Tongue (tissue), 2 donors: ENCODE measurements around the gene HES7. TPM values are rescaled to one million over a fixed set of nuclear protein-coding genes. Genes with fewer than 3 reads are reported as not detected.
"Not testable (repeated sequence)": the region's sequence is repeated elsewhere in the genome, so short reads cannot be mapped to it uniquely, and the experiment has no call there.

ENCODE experiments used
- DNase-seq: peaks from one replicate; pipeline ENCODE4 v3.0.0-alpha.2; 2015
- total RNA-seq: library from RNA; depleted of rRNA; stranded (reverse); fragments of >200 nt; gene quantifications from one replicate; pipeline ENCODE4 v1.2.3, GENCODE V29; 2014

The HES7 gene
- total RNA-seq, result not detected

DNA sequence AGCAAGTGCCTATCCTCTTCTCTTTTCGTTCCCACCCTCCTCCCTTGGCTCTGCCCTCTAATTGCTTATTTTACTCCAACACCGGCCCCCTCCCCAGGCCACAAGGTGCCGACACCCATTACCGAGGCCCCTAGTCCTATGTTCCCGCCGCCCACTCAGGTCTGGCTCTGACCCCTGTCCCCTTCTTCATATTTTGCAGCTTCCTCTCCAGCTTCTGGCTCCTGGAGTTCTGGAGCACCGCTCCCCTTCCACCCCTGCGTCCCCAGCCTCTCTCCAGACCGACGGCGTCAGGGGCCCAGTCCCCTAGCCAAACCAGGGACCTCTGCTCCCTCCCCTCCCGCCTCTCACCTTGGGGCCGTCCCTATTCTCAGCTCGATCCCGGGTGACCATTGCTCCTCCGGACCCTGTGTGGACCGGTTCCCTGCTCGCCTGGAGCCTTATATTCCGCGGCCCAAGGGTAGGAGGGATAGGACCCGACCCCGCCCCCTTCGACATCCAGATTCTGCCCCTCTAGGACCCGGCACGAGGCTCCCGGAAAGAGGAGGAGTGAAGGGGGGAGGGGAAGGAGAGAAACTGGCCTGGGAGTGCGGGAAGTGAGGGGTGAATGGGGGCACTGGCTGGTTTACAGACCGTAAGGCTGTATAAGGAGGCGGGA is at the start of gene HES7:
Gene HES7, minus strand, starts transcription at position 412 of the 655 bp plus-strand sequence. Its CDS starts 22 bp downstream, at position 390.
- peak; percentile 40 for DNase-seq

DNA sequence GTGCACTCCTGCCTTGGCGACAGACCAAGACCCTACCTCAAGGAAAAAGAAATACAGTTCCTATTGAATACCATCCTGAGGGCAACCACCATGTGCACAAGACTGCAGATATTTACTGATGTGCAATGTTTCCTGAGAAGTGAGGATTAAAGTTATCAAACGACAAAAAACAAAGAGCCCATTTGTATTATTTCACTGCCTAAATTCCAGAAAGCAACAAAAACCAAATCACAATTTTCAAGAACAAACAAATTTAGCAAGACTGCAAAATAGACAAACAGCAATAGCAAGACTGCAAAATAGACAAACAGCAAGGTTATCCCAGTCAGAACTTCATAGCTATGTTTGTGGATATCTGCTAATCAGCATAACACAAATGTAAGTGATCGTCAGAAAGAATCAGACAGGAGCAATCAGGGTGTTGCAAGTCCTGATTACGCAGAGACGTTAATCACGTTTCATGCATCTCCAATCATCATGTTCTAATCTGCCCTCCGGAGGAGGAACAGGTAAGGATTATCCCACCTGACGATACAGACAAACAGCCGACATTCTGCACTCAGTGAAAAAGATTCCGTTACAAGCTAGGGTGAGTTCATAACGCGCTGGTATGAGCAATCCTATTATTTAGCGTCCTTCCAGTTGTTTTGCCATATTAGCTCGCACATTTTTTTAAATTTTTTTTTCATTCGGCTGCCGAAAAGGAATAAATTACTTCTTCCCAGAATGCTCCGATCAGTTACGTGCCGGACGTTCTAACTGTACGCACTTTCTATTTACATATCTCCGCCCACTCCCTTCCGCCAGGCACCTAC is 49.4 kb upstream of the HES7 start:
- peak; percentile 98 for DNase-seq

DNA sequence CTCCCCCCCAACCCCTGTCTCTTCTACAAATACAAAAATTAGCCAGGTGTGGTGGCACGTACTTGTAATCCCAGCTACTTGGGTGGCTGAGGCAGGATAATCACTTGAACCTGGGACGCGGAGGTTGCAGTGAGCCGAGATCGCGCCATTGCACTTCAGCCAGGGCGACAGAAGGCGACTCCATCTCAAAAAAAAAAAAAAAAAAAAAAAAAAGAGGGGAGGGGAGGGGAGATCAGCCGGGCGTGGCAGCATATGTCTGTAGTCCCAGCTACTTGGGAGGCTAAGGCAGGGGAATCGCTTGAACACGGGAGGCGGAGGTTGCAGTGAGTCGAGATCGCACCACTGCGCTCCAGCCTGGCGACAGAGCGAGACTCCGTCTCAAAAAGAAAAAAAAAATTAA is 46.3 kb upstream of the HES7 start:
- DNase-seq, result not testable (repeated sequence)

DNA sequence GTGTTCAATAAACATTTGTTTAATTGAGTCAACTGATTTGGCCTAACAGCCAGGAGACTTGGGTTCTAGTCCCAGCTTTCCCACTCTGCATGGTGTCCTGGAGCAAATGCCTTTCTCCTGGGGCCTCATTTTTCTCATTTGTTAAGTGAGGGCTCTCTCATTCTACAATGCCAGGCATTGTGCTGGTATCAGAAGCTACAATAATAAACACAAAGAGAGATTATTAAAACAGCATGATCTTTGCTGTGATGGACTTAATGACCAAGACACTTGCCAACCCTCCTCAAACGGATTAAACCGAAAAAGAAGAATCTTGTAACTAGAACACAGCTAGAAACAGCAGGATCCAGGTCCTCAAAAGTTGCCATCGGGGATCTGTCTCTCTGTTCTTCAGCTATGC is 43.6 kb upstream of the HES7 start:
- DNase-seq, result no peak

DNA sequence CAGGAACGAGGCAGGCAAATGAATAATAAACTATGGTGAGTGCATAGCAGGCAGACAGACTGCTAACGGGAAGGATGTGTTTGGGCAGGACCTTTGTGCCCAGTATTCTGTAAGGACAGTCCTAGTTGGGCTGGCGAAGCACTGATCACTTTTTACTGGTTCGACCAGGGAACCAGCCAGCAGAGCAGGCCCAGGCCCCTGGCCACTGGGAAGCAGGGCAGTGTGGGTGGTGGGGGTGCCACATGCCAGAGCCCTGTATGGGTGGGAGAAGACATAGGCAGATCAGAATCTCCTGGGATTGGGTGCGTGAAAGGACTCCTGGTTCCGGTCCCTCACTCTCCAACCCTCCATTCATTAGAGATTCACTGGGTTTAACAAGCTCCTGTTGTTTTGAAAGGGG is 42.8 kb upstream of the HES7 start:
- no peak for DNase-seq

DNA sequence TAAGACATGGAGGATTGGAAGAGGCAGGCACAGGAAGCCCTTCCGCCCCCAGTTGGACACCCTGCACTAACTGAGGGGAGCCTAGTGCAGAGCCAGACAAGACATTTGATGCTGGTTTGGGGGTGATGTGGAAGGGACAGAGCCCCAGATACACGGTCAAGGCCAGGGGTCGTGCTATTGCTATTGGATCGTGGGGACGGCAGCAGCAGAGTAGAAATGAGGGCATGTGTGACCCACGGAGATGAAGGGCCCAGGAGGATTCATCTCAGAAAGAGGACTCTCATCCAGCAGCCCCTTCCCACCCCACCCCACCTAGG is 40.9 kb upstream of the HES7 start:
- no peak for DNase-seq

DNA sequence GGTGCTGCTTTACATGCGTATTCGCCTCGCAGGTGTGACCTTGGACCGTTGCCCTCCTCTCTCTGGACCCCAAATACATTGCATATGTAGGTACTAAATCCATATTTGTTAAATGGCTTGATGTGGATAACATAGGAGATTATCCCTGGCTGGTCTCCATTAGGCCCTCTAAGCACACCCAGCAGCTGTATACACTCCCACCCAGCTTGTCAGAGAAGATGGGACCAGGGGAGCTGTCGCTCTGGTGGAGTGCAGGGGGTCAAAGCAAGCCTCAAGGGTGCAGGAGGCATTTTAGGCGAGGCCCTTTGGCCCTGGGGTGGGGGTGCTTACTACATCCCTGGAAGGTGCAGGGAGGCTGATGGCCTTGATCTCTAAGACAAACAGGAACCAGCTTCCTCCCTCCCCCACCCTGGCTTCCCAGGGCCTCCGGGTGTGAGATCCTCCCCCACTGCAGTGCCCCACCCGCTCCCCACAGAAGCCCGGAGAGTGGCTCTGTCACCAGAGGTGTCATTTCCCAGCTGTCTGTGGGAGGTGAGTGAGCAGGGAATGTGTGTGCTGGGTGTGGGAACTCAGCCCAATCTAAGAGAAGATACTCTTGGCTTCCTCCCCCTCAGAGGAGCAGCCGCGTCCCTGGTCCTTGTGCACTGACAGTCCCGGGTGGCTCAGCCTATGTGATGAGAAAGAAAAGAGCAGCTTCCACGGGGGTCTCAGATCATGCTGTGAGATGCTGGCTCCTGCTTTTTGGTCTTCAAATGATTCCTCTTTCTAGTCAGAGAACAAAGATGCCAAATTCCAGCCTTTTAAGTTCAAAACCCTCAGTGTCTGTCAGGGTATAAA is 40.3 kb upstream of the HES7 start:
- DNase-seq, result peak; percentile 71

DNA sequence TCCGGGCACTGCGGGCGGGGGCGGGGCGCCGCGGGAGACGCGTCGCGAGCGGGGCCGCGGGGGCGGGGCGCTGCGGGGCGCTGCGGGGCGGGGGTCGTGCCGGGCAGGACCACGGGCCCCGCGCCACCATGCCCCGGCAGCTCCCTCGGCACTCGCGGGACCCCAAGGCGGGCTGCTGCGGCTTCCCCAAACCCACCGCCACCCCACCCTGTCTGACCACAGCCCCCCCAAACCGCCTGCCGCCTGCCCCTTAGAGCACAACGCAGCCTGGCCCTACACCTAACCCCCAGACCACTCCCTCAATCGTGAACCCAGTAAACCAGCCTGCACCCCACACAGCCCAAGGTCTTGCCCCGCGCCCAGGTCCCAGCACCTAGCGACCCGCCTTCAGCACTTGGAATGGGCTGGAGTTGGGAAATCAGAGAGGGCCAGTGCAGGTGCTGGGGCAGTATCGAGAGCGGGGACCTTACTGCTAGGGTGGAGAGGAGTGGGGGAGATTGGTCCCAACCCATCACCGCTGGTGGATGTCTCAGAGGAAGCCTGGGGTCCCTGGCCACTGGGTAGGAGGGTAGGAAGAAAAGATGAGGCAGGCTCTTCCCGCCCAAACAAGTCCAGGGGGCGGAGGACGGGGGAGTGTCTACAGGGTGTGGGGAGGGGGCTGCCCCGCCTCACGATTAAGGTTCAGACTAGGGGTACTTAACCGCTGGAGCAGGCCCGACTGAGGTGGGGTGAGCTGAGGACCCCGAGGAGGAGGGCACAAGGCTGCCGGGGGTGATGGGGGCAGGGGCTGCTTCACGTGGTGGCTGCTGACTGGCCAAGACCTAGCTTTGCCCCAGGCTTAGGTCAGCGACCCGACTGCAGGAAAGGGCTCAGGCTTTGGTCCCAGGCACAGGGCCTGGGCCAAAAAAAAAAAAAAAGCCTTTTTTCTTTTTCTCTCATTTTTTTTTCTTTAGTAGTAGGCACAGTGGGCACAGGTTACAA is 39.4 kb upstream of the HES7 start:
- DNase-seq, result peak; percentile 56

DNA sequence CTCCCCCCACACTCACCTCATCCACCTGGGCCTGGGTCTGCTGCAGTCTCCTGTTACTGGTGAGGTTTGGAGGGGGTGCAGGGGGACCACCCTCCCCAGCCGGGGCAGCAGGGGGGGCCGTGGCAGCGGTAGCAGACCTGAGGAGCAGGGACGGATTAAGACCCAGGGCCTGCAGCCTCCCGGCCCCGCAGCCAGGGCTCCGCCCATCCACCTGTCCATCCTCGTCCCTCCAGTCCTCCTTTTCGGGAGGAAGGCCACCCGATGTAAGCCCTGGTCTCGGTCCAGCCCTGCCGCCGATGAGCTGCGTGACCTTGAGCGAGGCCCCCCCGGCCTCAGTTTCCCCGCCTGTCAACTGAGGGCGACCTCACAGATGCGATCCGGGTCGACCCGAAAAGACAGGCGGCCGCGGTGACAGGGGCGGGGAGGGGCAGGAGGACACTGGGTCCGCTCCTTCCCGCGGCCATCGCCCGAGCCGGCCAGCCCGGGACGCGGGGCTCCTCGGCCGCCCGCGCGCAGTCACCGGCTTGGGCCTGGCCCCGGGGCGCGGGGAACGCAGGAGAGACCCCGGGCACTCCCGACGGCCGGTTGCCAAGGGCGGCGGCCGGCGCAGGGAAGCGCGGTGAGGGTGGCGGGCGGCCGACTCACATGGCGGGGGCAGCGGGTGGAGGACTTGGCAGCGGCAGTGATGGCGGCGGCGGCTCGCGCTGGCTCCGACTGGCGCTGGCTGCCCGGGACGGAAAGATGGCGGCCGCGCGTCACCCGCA is 38.5 kb upstream of the HES7 start, which contains the start of gene VAMP2:
Gene VAMP2, minus strand, starts transcription at position 716 of the 764 bp plus-strand sequence. Its CDS starts 69 bp downstream, at position 647.
- DNase-seq, result peak; percentile 92

DNA sequence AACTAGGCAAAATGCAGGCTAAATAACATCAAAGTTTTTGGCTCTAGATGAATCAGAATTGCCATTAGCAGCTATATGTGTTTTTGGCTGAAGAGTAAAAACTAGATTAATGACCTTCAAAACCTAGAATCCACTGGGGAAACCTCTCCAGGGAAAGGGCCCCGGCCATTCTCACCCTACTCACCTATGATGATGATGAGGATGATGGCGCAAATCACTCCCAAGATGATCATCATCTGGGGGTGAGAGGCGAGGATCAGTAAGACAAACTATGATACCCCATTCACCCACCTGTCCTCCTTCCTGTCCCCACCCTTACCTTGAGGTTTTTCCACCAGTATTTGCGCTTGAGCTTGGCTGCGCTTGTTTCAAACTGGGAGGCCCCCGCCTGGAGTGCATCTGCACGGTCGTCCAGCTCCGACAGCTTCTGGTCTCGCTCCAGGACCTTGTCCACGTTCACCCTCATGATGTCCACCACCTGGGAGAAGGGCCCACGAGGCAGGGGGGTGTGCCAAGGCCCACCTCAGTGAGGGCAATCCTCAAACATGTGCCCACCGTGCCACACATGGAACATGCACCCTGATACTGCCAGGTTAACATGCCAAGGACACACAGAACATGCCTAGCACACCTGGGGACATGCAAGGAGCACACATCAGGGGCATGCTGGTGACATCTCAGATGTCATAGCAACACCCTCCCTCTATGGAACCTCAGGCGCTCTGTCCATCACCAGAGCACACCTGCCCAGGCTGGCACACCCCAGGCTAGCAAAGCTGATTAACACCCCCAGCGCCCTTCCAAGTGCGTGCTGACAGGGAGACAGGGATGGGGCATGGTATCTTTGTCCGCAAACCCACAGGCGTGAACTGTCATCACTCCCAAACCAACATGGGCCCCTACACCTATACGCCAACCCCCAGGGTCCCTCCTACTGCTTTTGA is 37.7 kb upstream of the HES7 start:
- no peak for DNase-seq

DNA sequence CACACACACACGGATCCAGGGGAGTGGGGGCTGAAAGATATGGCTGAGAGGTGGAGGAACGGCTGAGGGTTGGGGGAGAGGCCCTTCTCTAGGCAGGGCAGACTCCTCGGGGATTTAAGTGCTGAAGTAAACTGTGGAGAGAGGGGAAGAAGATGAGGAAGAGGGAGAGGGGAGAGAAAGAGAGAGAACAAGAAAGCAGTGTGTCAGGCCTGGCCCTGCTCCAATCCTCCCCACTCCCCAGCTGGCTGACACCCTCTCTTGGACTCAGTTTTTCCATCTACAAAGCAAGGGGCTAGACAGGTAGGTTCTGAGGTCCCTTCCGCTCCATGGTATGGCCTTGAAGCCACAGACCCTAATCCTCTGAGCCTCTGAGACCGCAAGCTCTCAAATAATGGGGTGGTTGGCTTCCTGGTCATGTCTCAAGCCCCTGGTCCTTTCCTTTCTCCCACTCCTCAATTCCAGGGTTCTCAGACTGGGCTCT is 36.9 kb upstream of the HES7 start:
- no peak for DNase-seq

DNA sequence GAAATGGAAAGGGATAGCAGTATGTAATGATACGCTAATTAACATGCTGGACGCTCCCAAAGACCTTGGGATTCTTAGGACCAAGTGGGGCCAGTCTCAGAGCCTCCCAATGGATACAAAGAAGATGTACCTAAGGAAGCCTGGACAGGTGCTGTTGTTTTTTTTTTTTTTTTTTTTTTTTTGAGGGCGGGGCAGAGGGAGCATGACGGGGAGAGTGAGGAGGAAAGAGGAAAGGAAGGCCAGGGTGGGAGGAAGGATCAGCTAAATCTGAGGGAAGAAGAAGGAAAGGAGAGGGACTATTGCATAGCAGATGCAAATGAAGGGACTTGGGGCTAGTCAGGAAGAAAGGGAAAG is 36.3 kb upstream of the HES7 start:
- DNase-seq, result no peak

DNA sequence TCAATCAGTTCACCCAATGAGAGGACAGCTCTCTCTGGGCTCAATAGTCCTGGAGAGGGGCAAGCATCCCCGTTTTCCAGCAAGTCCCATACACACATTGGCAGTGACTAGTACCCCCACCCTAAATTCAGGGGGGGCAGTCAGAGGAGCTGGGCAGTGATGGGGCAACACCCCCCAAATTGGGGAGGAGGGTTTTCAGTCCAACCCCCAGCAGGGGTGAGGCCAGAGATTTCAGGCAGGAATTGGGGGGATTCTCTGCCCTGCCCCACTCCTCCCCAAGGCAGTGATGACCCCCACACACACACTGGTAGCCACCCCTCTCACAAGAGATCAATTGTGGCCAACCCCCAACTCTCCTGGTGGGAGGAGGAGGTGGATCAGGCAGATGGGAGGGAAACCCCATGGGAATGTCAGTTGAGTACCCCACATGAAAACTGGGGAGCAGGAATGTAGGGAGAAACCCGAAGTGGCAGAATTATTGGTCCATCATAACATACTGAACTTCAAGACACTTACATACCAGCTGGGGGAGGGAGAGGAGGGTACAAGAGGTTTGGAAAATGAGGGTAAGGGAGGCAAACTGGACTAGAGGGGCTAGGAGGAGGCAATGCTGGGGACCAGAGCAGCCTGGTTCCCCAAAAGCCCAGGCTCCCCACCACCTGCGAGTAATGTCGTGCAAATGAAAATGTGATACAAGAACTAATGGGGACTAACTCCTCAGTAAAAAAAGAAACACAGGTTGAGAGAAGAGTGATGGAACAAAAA is 35.7 kb upstream of the HES7 start:
- no peak for DNase-seq

DNA sequence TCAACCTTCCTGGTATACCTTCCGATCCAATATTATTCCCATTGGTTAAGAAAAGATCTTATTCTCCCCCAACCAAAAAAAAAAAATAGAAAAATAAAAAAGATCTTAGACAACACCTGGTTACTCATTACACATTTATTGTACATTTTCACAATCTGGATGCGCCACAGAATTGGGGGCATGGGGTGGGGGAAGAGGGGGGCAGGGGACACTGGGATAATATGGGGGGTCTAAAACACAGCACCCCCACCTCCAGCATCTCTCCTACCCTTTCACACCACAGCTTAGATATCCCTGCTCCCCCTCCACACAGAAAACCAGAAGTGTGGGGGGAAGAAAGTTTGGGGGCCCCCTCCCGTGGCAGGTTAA is 35.1 kb upstream of the HES7 start:
- no peak for DNase-seq

DNA sequence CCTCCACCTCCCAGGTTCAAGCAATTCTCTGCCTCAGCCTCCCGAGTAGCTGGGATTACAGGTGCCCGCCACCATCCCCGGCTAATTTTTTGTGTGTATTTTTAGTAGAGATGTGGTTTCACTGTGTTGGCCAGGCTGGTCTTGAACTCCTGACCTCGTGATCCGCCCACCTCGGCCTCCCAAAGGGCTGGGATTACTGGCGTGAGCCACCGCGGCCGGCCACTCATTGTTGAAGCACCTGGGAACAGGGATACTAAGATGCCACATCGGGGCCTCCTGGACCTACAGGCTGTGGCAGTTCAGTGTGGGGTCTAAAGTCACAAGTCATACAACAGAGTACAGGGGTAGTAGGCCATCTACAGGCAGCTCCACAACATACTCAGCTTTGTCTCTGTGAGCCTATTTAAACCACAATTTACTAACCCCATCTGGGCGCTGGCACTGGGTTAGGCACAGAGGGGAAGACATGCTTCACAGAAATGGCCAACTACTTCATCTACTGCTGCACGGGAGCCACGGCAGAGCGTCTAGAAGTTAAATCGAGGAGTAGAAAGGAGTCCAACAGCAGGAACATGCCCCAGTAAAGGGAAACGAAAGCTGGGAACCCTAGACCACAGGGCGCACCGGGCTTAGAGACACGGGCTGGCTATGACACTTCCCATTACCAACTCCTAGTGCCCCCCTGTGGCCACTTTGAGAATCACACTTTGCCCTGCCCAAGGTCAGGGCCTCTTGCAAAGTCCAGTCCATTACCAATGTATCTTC is 34.5 kb upstream of the HES7 start:
- DNase-seq, result peak; percentile 94

DNA sequence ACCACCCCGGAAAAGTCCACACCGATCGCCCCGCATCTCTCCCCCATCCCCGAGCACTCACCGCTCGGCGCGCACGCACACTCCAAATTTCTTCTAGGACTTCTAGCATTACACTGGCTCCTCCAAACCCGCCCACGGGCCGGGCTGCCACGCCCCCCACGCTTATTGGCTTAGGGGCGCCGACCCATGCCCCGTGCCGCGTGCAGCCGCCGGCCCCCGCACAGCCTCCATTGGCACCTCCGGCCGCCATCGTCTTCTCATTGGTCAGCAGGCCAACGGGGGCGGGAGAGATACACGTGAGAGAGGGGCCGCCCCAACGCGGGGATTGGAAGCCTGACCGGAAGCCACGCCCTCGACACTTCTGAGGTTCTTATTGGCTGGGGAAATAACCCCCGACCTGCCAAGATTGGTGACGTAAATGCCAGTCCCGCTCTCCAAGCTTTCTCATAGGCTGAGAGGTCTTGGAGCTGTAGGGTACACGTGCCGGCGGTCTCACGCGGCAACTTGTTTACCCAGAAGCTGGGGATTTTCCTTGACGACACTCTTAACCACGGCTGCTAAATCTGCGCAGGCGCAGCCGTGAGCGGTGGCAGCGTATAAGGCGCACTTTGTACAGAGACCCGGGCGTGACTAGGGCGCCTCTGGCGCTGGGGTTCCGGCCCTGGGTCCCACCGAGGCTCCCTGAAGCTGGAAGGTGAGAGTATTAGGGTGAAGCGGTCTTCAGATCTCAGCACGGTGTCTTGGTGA is 32.5 kb upstream of the HES7 start:
- DNase-seq, result peak; percentile 100

DNA sequence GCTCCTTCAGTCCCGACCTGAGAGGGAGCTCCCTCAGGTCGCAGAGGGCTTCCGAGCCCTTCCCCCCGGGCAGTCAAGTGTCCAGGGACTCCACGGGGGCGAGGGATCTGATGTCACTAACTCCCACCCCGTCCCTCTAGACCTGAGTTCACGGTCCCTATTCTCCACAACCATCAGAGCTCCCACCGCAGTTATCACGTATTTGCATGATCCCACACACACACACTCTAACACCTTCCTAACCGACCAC is 32.0 kb upstream of the HES7 start:
- no peak for DNase-seq
